ENCODE measurements around the gene B4GALT2.

DNA sequence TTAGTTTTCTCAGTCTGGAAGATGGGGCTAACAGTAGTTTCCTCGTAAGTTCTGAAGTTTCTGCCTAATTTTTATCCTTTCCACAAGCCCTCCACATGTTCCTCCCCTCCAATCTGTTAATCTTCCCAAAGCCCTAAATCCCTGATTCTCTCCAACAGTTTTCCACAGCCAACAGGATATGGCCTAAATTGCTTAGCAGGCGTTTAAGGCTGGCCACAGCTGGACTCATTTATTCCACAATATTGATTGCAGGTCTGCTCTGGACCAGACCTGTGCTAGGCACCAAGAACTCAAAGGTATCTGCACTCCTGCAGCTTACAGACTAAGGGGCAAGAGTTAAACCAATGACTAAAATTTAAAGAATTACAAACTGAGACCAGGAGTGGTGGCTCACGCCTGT is 48.3 kb downstream of the B4GALT2 start:
- TF ChIP-seq POLR2A (IDR thresholded peaks at IDR 0.05; ENCODE audit: low read depth) (no peak), EP300 (IDR thresholded peaks at IDR 0.05) (no peak), POLR2AphosphoS5 (IDR thresholded peaks at IDR 0.05) (no peak)
- TF ChIP-seq, protein P1, sequence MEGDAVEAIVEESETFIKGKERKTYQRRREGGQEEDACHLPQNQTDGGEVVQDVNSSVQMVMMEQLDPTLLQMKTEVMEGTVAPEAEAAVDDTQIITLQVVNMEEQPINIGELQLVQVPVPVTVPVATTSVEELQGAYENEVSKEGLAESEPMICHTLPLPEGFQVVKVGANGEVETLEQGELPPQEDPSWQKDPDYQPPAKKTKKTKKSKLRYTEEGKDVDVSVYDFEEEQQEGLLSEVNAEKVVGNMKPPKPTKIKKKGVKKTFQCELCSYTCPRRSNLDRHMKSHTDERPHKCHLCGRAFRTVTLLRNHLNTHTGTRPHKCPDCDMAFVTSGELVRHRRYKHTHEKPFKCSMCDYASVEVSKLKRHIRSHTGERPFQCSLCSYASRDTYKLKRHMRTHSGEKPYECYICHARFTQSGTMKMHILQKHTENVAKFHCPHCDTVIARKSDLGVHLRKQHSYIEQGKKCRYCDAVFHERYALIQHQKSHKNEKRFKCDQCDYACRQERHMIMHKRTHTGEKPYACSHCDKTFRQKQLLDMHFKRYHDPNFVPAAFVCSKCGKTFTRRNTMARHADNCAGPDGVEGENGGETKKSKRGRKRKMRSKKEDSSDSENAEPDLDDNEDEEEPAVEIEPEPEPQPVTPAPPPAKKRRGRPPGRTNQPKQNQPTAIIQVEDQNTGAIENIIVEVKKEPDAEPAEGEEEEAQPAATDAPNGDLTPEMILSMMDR (IDR thresholded peaks at IDR 0.05) = no peak
